ENCODE data around the gene VWA2. TPM values are rescaled to one million over a fixed set of nuclear protein-coding genes. Genes with fewer than 3 reads are reported as not detected.

Gene VWA2
- polyA plus RNA-seq, 1 donor = 0.48 TPM

Other genes with a start within 250 kb of the VWA2 start
- 0.05 TPM for gene ADRB1, start 195.4 kb upstream of the VWA2 start, polyA plus RNA-seq (ENCODE audit: insufficient read length)
- 11.9 TPM for gene CCDC186, start 65.1 kb upstream of the VWA2 start, polyA plus RNA-seq (ENCODE audit: insufficient read length)
- 0.13 TPM for gene TDRD1, start 59.9 kb upstream of the VWA2 start, polyA plus RNA-seq (ENCODE audit: insufficient read length)
- 34.0 TPM for gene AFAP1L2, start 165.2 kb downstream of the VWA2 start, polyA plus RNA-seq (ENCODE audit: insufficient read length)